NCI-H2196 (cell line): ENCODE data around the gene APOM.

Experiments
- DNase-seq: peaks from one replicate; lab custom pipeline; 2025; ENCODE audit not compliant: unreplicated experiment; lab: John Stamatoyannopoulos, UW

The APOM gene

DNA sequence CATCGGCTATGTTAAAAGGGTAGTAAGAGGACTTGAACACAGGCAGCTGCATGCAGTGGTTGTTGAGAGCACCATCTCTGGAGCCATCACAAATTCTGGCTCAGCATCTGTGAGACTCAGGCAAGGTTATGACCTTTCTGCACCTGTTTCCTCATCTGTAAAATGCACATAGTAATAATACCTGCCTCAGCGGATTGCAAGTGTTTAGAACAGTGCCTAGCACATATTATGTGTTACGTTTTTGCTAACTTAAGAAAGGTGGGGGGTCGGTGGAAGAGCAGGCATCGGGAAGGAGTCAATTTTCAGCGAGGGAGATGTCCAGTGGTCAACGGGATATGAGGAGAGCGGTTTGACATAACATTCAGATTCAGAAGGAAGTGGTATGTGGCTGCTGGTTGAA is 22.3 kb downstream of the APOM start:
- no peak for DNase-seq

- peak; percentile 87 for DNase-seq
Measured at GRCh38 chr6:31680226-31681134, 24.8 kb downstream of the APOM start, which contains the start of gene LY6G5C. TSS of gene LY6G5C (minus strand) at chr6:31681067. CDS start at chr6:31680373, 694 bp downstream.

DNA sequence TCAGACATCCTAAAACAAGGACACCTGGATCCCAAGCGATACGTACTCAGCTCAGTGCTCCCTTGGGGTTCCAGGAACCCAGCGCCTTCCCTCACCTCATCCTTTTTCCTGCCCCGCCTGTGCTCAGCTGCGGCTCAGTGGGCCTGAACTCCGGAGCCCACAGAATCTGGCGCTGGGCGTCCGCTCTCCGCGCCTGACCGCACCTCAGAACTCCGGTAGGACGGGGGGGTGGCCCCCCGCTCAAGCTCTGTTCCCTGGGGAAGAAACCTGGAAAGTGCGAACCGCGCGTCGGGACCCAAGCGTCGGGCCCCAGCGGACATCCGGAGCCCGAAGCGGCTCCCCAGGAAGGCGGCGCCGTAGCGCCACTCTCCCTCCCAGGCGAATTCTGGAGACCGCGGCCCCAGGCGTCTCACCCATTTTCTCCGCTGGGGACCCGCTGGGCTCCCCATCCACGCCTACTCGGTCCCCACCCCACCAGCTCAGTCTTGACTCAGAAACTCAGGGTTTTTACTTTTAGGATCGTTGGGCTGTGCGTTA is 25.5 kb downstream of the APOM start:
- no peak for DNase-seq

- no peak for DNase-seq
Measured at GRCh38 chr6:31683591-31683990, 27.9 kb downstream of the APOM start.

- no peak for DNase-seq
Measured at GRCh38 chr6:31686483-31686882, 30.8 kb downstream of the APOM start.

GRCh38 chr6:31687321-31687720 is 31.6 kb downstream of the APOM start:
- no peak for DNase-seq

- DNase-seq = no peak
Measured at GRCh38 chr6:31687860-31688693, 32.4 kb downstream of the APOM start.

- DNase-seq = no peak
Measured at GRCh38 chr6:31689249-31690110, 33.8 kb downstream of the APOM start.

DNA sequence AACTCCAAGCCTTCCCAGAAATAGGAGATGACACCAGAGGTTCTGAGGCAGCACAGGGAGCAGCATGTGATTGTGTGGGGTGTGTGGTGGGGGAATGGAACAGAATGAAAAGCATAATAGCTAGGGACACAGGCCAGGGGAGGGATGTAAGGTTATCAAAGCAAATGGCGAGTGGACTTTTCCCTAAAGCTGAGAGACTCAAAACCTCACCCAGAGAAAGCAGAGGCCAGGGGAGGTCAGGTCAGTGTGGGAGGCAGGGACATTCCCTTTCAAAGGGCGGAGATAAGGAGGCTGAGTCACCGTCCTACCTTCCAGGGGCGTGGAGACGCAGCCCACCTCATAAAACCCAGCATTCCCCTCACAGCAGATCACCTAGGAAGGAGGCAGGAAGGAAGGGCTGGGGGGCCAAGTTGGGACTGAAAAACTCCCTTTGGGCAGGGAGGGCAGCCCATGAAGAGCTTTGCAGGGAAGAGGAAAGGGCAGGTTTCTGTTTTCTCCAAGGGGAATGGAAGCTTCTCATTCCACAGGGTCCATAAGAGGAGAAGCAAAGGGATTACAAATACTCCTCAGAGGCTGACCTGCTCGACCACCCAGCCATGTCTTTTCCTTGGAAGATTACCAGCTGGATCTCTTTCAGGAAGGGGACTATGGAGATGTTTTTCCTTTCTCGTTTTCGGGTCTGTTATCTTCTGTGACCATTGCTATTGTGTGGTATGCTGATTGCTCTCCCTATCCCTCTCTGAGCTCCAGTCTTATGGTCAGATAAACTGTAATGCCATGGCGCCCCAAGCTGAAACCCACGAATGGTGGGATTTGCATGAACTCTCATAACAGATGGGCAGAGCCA is 34.8 kb downstream of the APOM start:
- DNase-seq = no peak

GRCh38 chr6:31691078-31691463 is 35.4 kb downstream of the APOM start:
- no peak for DNase-seq

DNA sequence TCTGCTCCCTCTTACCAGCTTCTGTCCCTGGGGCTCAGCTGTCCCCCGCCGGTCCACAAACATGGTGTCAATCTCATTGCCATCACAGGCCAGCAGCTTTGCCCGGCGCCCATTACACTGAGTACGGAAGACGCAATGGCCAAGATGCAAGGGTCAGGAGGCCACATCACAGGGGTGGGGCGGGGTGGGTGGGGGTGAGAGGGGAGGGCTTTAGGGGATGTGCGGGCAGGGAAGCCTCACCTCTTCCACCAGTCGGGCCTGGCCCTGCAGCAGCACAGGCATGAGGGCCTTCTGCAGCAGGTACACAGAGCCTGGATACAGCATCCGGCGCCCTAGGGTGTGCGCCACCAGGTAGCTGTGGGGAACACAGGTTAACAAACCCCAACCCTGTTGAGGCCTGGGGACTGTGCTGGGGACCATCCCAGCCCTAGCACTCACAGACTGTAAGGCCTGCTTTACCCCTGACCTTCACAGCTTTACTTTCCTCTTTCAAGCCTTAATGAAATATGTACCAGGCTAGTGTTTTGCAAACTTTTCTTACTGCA is 35.9 kb downstream of the APOM start:
- no peak for DNase-seq

GRCh38 chr6:31692353-31692752 is 36.7 kb downstream of the APOM start:
- no peak for DNase-seq

DNA sequence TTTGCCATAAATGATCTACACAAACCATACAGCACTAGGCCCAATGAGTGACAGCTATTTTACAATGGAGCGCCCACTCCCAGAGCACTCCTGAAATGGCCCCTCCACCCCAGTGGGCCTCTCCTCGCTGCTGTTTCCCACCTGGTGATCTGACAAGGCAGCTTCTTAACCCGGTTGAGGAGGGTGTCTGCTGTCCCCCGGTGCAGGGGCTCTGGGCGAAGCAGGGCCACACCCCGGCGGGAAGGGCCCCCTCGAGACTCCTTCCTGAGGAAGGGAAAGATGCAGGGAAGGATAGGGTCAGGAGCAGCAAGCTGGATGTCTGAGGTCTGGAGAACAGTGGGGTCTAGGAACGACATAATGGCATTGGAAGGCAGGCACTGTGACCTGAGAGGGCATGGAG is 37.2 kb downstream of the APOM start:
- DNase-seq = no peak

DNA sequence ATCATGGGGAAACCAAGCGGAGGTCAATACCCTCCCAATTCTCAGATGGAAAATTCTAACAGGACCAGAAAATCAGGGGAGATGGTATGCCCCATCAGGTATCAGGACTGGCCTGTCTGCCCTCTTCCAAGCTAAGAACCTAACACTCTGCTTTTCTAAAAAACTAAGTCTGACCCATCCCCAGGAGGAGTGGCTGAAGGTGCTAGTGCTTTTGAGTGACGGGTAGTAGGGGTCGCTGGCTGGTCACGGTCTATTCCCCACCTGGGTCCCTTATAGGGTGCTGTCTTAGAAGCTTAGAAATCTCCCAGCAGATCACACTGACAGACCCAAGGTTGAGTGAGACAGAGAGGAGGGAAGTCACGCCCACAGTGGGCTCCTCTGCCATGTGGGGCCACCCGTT is 37.8 kb downstream of the APOM start:
- no peak for DNase-seq

DNA sequence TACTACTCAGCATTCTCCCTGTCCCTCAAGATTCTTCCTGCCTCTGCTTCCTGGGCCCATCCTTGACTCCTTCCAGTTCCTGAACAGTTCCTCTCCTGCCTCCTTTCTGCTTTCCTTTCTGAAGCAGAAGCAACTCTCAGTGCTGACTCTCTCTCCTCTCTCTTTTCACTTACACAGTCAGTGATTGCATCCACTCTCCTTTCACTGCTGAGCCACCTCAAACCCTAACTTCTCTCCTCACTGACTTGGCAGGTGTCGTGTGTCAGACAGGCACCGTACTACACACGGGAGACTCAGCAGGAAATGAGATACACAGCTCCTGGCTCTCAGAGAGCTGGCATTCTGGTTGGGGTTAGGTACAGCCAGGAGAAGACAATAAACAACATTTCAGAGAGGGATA is 41.9 kb downstream of the APOM start:
- no peak for DNase-seq

DNA sequence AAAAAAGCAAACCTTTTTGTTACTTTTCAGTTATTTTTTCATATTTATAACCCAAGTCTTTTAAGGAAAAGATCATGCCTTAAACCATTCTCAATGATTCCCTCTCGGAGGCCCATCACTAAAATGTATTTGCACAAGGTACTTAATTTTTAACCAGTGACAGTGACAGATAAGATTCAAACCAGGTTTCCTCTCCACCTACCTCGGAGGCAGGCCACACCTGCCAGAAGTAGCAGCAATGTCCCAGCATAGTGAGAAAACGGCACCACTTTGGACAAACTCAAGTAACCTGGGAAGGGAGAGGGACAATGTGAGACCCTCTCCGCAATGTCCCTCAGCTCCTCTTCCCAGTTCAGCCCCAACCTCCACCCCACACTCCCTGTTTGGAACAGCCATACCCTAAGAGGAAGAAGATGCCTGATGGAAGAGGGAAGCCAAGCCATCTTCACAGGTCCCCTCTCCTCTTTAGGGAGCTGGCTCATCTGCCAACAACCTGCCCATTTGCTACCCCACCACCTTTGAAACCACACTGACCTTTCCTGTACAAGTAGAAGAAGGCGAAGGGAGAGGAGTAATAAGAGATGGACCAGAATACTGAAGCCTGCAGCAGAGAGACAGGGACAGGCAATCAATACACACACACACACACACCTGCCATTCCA is 45.2 kb downstream of the APOM start:
- DNase-seq = no peak

GRCh38 chr6:31701666-31702404 is 46.1 kb downstream of the APOM start:
- DNase-seq = peak; percentile 63

DNA sequence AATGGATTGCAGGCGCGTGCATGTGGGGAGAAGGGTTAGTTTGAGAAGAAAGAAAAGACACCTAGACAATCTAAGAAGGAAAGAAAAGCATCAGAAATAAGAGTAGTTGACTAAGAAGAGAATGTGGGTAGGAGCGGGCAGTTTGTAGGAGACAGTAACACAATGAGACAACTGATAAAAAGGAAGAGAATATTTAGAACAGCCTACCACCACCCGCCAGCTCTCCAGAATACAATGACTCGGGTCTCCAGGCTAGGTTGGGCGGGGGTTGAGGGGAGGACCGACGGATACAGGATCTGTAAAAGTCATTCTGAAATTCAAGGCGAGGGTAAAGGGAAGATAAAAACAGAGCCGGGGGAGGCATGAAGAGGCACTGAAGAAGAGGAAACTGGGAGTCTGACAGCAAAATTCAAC is 46.7 kb downstream of the APOM start:
- no peak for DNase-seq
